GM23248 (cell line): ENCODE measurements around the gene ANLN.

Experiments used
- EZH2 ChIP-seq: fragments of 200-600 bp; sonication (generic); IDR thresholded peaks from 2 replicates; pipeline ENCODE4 v1.6.1; 2018; ENCODE audit warnings: antibody characterized with exemption, mild to moderate bottlenecking; ENCODE audit not compliant: insufficient read depth, poor library complexity, severe bottlenecking
- EZH2phosphoT487 ChIP-seq: fragments of 200-600 bp; sonication (generic); IDR thresholded peaks from 2 replicates; pipeline ENCODE4 v1.6.1; 2018; ENCODE audit warnings: antibody characterized with exemption, moderate library complexity, mild to moderate bottlenecking, low read depth; ENCODE audit not compliant: insufficient read depth

- TF ChIP-seq EZH2 = no peak
- TF ChIP-seq EZH2phosphoT487 = no peak
Measured at GRCh38 chr7:36408589-36408988, 18.9 kb downstream of the ANLN start.
